ENCODE data around the gene IRAK1. TPM values are rescaled to one million over a fixed set of nuclear protein-coding genes. Genes with fewer than 3 reads are reported as not detected.

IRAK1 gene
- total RNA-seq, 1 donor from 2014 or later = 69.1 TPM

DNA sequence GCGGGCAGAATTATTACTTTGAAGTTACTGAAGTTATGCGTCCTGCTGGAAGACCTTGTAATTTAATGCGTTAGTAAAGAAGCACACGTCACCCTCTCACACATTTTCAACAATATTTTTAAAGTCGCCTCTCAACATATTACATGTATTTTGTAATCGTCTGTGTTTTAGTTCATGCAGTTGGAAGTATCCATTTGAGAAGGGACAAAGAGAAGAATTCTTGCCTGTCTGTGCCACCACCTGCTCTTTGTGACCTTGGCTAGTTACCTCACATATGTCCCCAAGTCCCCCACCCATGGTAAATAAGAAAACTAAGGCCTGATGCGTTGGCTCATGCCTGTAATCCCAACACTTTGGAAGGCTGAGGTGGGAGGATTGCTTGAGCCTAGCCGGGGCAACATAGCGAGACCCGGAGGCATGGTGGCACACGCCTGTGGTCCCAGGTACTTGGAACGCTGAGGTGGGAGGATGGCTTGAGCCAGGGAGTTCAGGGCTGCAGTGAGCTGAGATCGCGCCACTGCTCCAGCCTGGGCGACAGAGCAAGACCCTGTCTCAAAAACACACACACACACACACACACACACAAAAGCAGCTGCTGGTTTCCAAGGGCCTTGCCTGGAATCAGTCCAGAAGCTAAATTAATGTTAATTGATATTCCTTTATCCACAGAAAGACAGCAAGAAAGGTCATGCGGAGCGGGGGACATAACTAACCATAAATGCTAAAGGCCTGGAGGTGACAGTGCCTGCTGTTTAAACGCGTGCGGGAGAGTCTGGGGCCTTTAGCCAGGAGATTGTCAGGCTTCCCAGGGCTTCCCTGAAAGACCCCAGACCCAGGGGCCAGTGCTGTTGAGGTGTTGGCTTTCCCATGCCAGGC is 46.3 kb downstream of the IRAK1 start:
- Mint-ChIP-seq H3K27ac (peak overlapping the region; percentile 97), H3K4me1 (peaks cover 37% of the 10 kb centered on the region), H3K27me3 (ENCODE audit: low read depth) (no peaks in the 10 kb centered on the region), H3K9me3 (no peaks in the 10 kb centered on the region), H3K36me3 (no peaks in the 10 kb centered on the region), H3K4me3 (peak overlapping the region; percentile 77)
- TF ChIP-seq, protein P1, sequence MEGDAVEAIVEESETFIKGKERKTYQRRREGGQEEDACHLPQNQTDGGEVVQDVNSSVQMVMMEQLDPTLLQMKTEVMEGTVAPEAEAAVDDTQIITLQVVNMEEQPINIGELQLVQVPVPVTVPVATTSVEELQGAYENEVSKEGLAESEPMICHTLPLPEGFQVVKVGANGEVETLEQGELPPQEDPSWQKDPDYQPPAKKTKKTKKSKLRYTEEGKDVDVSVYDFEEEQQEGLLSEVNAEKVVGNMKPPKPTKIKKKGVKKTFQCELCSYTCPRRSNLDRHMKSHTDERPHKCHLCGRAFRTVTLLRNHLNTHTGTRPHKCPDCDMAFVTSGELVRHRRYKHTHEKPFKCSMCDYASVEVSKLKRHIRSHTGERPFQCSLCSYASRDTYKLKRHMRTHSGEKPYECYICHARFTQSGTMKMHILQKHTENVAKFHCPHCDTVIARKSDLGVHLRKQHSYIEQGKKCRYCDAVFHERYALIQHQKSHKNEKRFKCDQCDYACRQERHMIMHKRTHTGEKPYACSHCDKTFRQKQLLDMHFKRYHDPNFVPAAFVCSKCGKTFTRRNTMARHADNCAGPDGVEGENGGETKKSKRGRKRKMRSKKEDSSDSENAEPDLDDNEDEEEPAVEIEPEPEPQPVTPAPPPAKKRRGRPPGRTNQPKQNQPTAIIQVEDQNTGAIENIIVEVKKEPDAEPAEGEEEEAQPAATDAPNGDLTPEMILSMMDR (IDR thresholded peaks at IDR 0.05; ENCODE audit: unreplicated experiment) = no peak
- DNase-seq (ENCODE audit: low spot score in 2 of 2, unreplicated experiment in 2 of 2) = no peak

DNA sequence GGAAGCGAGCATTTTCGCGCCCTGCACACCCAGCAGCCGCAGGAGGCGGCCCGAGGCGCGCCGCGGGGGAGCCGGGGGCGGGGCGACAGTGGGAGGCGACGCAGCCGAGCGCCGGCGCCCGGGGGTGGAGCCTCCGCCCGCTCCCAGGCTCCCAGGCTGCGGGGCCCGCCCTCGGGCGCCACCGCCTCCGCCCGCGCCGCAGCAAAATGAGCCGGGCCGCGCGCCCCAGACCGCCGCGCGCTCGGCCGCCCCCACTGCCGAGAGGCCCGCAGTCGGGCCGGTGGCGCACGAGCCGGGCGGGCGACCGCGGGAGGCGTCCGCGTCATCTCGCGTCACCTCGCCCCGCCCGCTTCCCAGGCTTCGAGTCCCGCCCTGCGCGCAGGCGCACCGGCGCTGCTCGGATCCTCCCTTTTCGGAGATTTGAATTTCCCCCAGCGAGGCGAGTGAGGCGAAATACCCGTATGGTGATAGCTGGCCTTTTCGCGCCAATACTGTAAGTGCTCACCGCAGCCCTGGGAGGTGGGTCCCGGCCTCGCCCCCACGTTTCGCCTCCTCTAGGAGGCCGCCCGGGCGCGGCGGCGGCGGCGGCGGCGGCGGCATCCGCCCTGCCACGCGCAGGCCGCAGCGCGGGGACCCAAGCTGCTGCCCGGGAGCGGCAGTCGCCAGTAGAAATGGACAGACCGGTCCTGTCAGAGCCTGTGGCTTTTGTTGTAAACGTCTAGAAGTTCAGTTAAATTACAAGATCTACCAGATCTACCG is 47.2 kb downstream of the IRAK1 start, which contains the start of gene TMEM187:
TMEM187 (plus strand) TSS at position 387 of the 759 bp plus-strand sequence. CDS start 9,309 bp downstream, outside the sequence.
- H3K27me3 Mint-ChIP-seq (ENCODE audit: low read depth) = no peaks in the 10 kb centered on the region
- peak within 1 kb of the TSS; percentile 100 for H3K4me3 Mint-ChIP-seq
- peak within 1 kb of the TSS; percentile 100 for H3K27ac Mint-ChIP-seq
- H3K4me1 Mint-ChIP-seq = peaks cover 45% of the 10 kb centered on the region
- no peaks in the 10 kb centered on the region for H3K36me3 Mint-ChIP-seq
- H3K9me3 Mint-ChIP-seq = no peaks in the 10 kb centered on the region
- DNase-seq (ENCODE audit: low spot score in 2 of 2, unreplicated experiment in 2 of 2) = peak; percentile 87 to 96
- TF ChIP-seq, protein P1 (IDR thresholded peaks at IDR 0.05; ENCODE audit: unreplicated experiment) = no peak

DNA sequence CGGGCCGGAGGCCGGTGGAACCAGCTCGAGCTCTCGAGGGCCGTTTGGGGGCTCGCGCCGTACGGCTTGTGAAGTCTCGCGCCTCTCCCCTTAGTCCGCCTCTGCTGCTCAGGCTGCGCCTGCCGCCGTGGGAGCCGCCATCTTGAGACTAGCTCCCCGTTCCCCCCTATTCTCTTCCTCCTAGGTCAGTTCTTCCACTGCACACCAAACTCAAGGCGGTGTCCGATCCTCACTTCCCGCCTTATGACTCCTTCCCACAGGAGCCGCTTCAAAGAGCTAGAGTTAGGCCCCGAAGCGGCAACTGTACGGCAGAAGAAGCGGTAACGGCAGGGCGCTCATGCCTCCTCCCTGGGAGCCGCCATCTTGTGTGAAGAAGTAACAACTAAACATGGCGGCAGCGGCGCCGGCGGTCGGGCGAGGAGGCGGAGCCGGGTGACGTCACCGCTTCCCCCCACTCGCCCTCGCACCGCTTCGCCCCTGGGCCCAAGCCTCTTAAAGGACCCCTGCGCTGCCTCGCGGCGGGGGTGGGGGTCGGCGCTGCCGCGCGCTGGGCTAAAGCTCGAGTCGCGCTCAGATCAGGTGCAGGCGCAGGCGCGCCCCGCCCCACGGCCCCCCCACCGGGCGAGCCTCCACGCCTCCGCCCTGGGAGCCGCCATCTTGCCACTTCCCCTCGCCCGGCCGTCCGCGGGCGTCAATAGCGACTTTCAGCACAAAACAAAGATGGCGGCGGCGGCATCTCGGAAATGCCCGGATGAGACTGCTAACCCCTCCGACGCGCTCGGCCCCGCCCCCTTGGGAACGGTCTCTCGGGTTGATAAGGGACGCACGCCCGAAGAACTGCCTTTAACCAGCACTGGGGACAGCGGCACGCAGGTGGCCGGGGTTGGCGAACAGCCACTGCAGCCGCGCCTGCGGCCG is 48.0 kb downstream of the IRAK1 start, which contains the start of gene HCFC1:
HCFC1 (minus strand) TSS at position 369 of the 918 bp plus-strand sequence. CDS start 978 bp downstream, outside the sequence.
- TF ChIP-seq, protein P1 (IDR thresholded peaks at IDR 0.05; ENCODE audit: unreplicated experiment) = no peak
- no peaks in the 10 kb centered on the region for H3K9me3 Mint-ChIP-seq
- no peaks in the 10 kb centered on the region for H3K27me3 Mint-ChIP-seq (ENCODE audit: low read depth)
- peak within 1 kb of the TSS; percentile 100 for H3K4me3 Mint-ChIP-seq
- H3K36me3 Mint-ChIP-seq = no peaks in the 10 kb centered on the region
- peaks cover 54% of the 10 kb centered on the region for H3K4me1 Mint-ChIP-seq
- peak; percentile 94 to 97 for DNase-seq (ENCODE audit: low spot score in 2 of 2, unreplicated experiment in 2 of 2)
- peak within 1 kb of the TSS; percentile 100 for H3K27ac Mint-ChIP-seq

DNA sequence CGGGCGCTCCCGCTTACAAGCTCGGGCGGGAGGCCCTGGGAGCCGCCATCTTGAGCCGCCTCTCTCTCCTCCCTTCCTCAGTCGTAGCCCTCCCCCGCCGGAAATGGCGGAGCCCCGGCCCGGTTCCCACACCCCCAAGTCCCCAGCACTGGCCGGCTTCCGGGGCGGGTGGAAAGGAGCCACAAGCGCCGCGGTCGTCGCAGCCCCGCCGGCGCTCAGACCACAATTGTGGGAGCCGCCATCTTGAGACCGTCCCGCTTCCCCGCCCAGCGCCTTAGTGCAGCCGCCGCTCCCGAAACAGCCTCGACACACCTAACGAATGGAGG is 48.6 kb downstream of the IRAK1 start:
- Mint-ChIP-seq H3K36me3 (no peaks in the 10 kb centered on the region), H3K9me3 (no peaks in the 10 kb centered on the region), H3K27me3 (ENCODE audit: low read depth) (no peaks in the 10 kb centered on the region), H3K4me1 (peaks cover 58% of the 10 kb centered on the region), H3K27ac (peak overlapping the region; percentile 100), H3K4me3 (peak overlapping the region; percentile 100)
- peak; percentile 83 to 92 for DNase-seq (ENCODE audit: low spot score in 2 of 2, unreplicated experiment in 2 of 2)
- TF ChIP-seq, protein P1 (IDR thresholded peaks at IDR 0.05; ENCODE audit: unreplicated experiment) = no peak
